ENCODE data around the gene PRKCI.

Gene PRKCI

GRCh38 chr3:170346481-170347392, 124.5 kb downstream of the PRKCI start:
- no peak for DNase-seq

- no peak for DNase-seq
Measured at GRCh38 chr3:170350515-170351413, 128.5 kb downstream of the PRKCI start.

DNA sequence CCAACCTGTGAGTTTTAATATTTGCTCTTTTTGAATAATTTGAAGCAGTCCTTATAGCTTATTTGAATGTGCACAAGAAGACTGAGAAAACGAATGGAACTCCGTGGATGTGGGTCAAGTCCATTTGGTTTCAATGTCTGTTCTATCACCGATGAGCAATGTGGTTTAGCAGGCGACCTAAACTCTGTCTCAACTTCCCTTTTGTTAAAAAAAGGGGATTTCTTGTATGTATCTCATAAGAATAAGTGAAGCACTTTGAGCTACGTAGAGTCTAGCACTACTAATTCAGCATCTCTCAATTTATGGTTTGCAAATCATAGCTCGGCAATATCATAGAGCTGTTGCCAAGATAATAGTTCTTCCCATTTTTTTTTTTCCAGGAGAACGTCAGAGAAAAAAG, 130.7 kb downstream of the PRKCI start:
- DNase-seq: no peak

- no peak for DNase-seq
Measured at GRCh38 chr3:170353485-170353884, 131.3 kb downstream of the PRKCI start.

GRCh38 chr3:170354760-170355159, 132.5 kb downstream of the PRKCI start:
- no peak for DNase-seq
